Left renal pelvis (tissue), 4 donors: ENCODE data around the gene CHKB. TPM values are rescaled to one million over a fixed set of nuclear protein-coding genes. Genes with fewer than 3 reads are reported as not detected.
"Not testable (repeated sequence)": the region's sequence is repeated elsewhere in the genome, so short reads cannot be mapped to it uniquely, and the experiment has no call there.

Experiments used
- DNase-seq, 4 donors: peaks; one replicate each; pipeline ENCODE4 v3.0.0-alpha.2; 2013; ENCODE audit warnings: low read depth in 4 of 4, low spot score in 3 of 4
- polyA plus RNA-seq, 4 donors: library from polyadenylated mRNA; unstranded; fragments of 120-200 nt; gene quantifications; one replicate each; pipeline ENCODE4 v1.2.1, GENCODE V29; 2013; ENCODE audit not compliant: insufficient read length in 4 of 4

Gene CHKB
- polyA plus RNA-seq: 10 to 100 TPM; 71.6 to 88.6 (median 81.1) TPM

- DNase-seq: peak; percentile 93 to 95 (median 95)
Observed at GRCh38 chr22:50582493-50583293, at the start of gene CHKB. Gene CHKB, minus strand, starts transcription at chr22:50582849. Its CDS starts 68 bp downstream, at chr22:50582781.

GRCh38 chr22:50630376-50630775 is 47.7 kb upstream of the CHKB start:
- no peak for DNase-seq

GRCh38 chr22:50628543-50629134 is 46.0 kb upstream of the CHKB start:
- no peak for DNase-seq

- peak; percentile 43 to 59 (median 52) for DNase-seq
Observed at GRCh38 chr22:50627642-50628542, 45.2 kb upstream of the CHKB start, which contains the start of gene ARSA. Gene ARSA, minus strand, starts transcription at chr22:50628152. Its CDS starts 373 bp downstream, at chr22:50627779.

- DNase-seq: no peak
Observed at GRCh38 chr22:50626850-50627641, 44.4 kb upstream of the CHKB start.

- DNase-seq: no peak
Observed at GRCh38 chr22:50626314-50626849, 43.7 kb upstream of the CHKB start.

- DNase-seq: no peak
Observed at GRCh38 chr22:50625568-50626313, 43.1 kb upstream of the CHKB start.

- no peak for DNase-seq
Observed at GRCh38 chr22:50625131-50625567, 42.5 kb upstream of the CHKB start.

- no peak for DNase-seq
Observed at GRCh38 chr22:50624347-50625130, 41.9 kb upstream of the CHKB start.

- DNase-seq: no peak
Observed at GRCh38 chr22:50622723-50623327, 40.2 kb upstream of the CHKB start.

- DNase-seq: no peak
Observed at GRCh38 chr22:50621948-50622722, 39.5 kb upstream of the CHKB start.

- no peak for DNase-seq
Observed at GRCh38 chr22:50621356-50621880, 38.8 kb upstream of the CHKB start.

GRCh38 chr22:50620593-50621355 is 38.1 kb upstream of the CHKB start:
- no peak for DNase-seq

- DNase-seq: not testable (repeated sequence)
Observed at GRCh38 chr22:50614296-50614695, 31.6 kb upstream of the CHKB start.

- DNase-seq: no peak
Observed at GRCh38 chr22:50613291-50613981, 30.8 kb upstream of the CHKB start.
